Hepatocyte (in vitro differentiated cells): Measurements from ENCODE around the gene GPC3. TPM values are rescaled to one million over a fixed set of nuclear protein-coding genes. Genes with fewer than 3 reads are reported as not detected.

Experiments used
- DNase-seq: peaks from one replicate; pipeline ENCODE4 v3.0.0-alpha.2; 2016; ENCODE audit warnings: low spot score
- H2AFZ ChIP-seq: fragments of 200-600 bp; sonication (generic); 2 replicates; pipeline ENCODE4 v1.6.0; 2016; ENCODE audit warnings: antibody characterized with exemption, mild to moderate bottlenecking
- H3K27ac ChIP-seq: fragments of 200-600 bp; sonication (generic); 2 replicates; pipeline ENCODE4 v1.5.1; 2016; ENCODE audit warnings: mild to moderate bottlenecking
- H3K27me3 ChIP-seq: fragments of 200-600 bp; sonication (generic); 2 replicates; pipeline ENCODE4 v1.6.1; 2016
- H3K36me3 ChIP-seq: fragments of 200-600 bp; sonication (generic); replicated peaks from 2 replicates; pipeline ENCODE4 v1.5.1; 2016; ENCODE audit warnings: low read depth; ENCODE audit not compliant: insufficient read depth
- H3K4me1 ChIP-seq: fragments of 200-600 bp; sonication (generic); 2 replicates; pipeline ENCODE4 v1.5.1; 2016; ENCODE audit warnings: mild to moderate bottlenecking, moderate library complexity; ENCODE audit not compliant: insufficient read depth
- H3K4me2 ChIP-seq: fragments of 200-600 bp; sonication (generic); 2 replicates; pipeline ENCODE4 v1.6.0; 2016
- H3K4me3 ChIP-seq: fragments of 200-600 bp; sonication (generic); 2 replicates; pipeline ENCODE4 v1.5.1; 2016; ENCODE audit warnings: mild to moderate bottlenecking
- H3K79me2 ChIP-seq: fragments of 200-600 bp; sonication (generic); 2 replicates; pipeline ENCODE4 v1.6.0; 2017; ENCODE audit warnings: mild to moderate bottlenecking
- H3K9me2 ChIP-seq: fragments of 200-600 bp; sonication (generic); replicated peaks from 2 replicates; pipeline ENCODE4 v1.6.0; 2017; ENCODE audit warnings: mild to moderate bottlenecking; ENCODE audit not compliant: insufficient read depth
- H3K9me3 ChIP-seq: fragments of 200-600 bp; sonication (generic); 2 replicates; pipeline ENCODE4 v1.5.1; 2016; ENCODE audit warnings: low read depth, mild to moderate bottlenecking
- H4K20me1 ChIP-seq: fragments of 200-600 bp; sonication (generic); 2 replicates; pipeline ENCODE4 v1.6.0; 2016; ENCODE audit warnings: mild to moderate bottlenecking; ENCODE audit not compliant: insufficient read depth, poor library complexity, severe bottlenecking
- EZH2 ChIP-seq: fragments of 200-600 bp; sonication (generic); IDR thresholded peaks from 2 replicates; pipeline ENCODE4 v1.6.1; 2016; ENCODE audit warnings: antibody characterized with exemption, mild to moderate bottlenecking, borderline replicate concordance
- EZH2phosphoT487 ChIP-seq: fragments of 200-600 bp; sonication (generic); IDR thresholded peaks from one replicate; pipeline ENCODE4 v1.6.1; 2018; ENCODE audit warnings: antibody characterized with exemption, mild to moderate bottlenecking, low read depth, moderate library complexity; ENCODE audit not compliant: unreplicated experiment, severe bottlenecking
- WGBS: methylation state at CpG from one replicate; pipeline ENCODE4 v1.1.6; 2016; ENCODE audit warnings: low lambda C conversion rate; ENCODE audit errors: missing lambda C conversion rate; 5-methylcytosine and 5-hydroxymethylcytosine counted together
- polyA plus RNA-seq: library from polyadenylated mRNA; unstranded; fragments of >200 nt; fragmentation: Nextera tagmentation; extraction: Ambion mirVana; gene quantifications from 2 replicates; pipeline ENCODE4 v1.2.1, GENCODE V29; 2016
- total RNA-seq: library from RNA; depleted of rRNA; stranded (reverse); fragments of >200 nt; gene quantifications from 2 replicates; pipeline ENCODE4 v1.2.3, GENCODE V29; 2014
- TF ChIP-seq, protein P1 (sequence below): fragments of 200-600 bp; sonication (generic); IDR thresholded peaks from 2 replicates; pipeline ENCODE4 v1.5.1; 2016; ENCODE audit warnings: antibody characterized with exemption, mild to moderate bottlenecking; ENCODE audit not compliant: poor library complexity

The GPC3 gene
- total and polyA plus RNA-seq, 2 experiments from 2014 or later: 789 to 860 TPM

DNA sequence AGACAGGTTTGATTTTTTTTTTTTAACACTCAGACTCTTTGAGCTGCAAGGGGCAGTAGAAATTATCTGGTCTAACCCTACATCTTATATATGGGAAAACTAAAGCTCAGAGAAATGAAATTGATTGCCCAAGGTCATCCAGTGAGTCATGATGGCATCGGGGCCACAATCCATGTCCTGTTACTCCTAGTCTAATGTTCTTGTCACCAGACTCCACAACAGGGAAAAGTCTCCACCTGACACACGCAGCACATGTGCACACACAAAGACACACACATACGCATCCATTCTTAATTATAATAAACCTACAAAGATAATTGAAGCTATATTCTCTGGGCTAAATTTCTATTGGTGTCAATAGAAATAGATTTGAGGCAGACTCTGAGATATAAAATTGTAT is 48.4 kb downstream of the GPC3 start:
- no peak for DNase-seq

DNA sequence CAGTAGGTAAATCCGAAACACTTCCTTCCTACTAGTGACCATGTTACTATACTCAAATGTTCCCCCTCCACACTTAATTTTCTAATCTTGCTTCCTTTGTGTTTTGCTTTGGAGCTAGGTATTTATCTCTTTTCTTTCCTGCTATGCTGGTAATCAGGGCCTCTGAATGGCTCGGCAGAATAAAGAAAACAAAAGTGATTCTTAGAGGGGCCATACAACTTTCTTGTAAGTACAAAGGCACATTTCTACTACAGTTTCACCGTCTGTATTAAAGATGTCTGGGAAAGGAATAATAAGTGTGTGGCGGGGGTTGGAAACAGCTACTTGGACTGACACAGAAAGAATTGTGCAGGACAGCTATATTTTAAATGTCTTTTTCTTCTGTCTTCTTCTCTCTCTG is 50.3 kb downstream of the GPC3 start:
- H3K36me3 ChIP-seq: no peaks in the 10 kb centered on the region
- H3K79me2 ChIP-seq: no peaks in the 10 kb centered on the region
- no peak for DNase-seq
- H3K4me3 ChIP-seq: no peak overlapping the region
- H3K27me3 ChIP-seq: no peaks in the 10 kb centered on the region
- no peaks in the 10 kb centered on the region for H3K9me3 ChIP-seq
- H3K4me2 ChIP-seq: no peak overlapping the region
- peaks cover 16% of the 10 kb centered on the region for H3K4me1 ChIP-seq
- no peak overlapping the region for H2AFZ ChIP-seq
- H3K27ac ChIP-seq: peak overlapping the region; percentile 46
- H3K9me2 ChIP-seq: no peaks in the 10 kb centered on the region
- 64% methylated on average over 4 of the region's 4 CpGs for WGBS
- TF ChIP-seq EZH2phosphoT487 (no peak), EZH2 (no peak)
- TF ChIP-seq, protein P1, sequence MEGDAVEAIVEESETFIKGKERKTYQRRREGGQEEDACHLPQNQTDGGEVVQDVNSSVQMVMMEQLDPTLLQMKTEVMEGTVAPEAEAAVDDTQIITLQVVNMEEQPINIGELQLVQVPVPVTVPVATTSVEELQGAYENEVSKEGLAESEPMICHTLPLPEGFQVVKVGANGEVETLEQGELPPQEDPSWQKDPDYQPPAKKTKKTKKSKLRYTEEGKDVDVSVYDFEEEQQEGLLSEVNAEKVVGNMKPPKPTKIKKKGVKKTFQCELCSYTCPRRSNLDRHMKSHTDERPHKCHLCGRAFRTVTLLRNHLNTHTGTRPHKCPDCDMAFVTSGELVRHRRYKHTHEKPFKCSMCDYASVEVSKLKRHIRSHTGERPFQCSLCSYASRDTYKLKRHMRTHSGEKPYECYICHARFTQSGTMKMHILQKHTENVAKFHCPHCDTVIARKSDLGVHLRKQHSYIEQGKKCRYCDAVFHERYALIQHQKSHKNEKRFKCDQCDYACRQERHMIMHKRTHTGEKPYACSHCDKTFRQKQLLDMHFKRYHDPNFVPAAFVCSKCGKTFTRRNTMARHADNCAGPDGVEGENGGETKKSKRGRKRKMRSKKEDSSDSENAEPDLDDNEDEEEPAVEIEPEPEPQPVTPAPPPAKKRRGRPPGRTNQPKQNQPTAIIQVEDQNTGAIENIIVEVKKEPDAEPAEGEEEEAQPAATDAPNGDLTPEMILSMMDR: no peak
- H4K20me1 ChIP-seq: no peaks in the 10 kb centered on the region

More for the DNA sequence above, 48.4 kb downstream of the GPC3 start:
- Histone ChIP-seq H3K4me2 (no peak overlapping the region), H3K27ac (no peak overlapping the region), H3K36me3 (no peaks in the 10 kb centered on the region), H3K4me3 (no peak overlapping the region), H3K27me3 (no peaks in the 10 kb centered on the region), H4K20me1 (no peaks in the 10 kb centered on the region), H3K9me2 (no peaks in the 10 kb centered on the region), H3K4me1 (peaks cover 18% of the 10 kb centered on the region), H3K79me2 (no peaks in the 10 kb centered on the region), H3K9me3 (no peaks in the 10 kb centered on the region), H2AFZ (no peak overlapping the region)
- no peak for TF ChIP-seq EZH2phosphoT487
- TF ChIP-seq, protein P1: no peak
- no peak for TF ChIP-seq EZH2
- 75% methylated on average over 3 of the region's 3 CpGs for WGBS

DNA sequence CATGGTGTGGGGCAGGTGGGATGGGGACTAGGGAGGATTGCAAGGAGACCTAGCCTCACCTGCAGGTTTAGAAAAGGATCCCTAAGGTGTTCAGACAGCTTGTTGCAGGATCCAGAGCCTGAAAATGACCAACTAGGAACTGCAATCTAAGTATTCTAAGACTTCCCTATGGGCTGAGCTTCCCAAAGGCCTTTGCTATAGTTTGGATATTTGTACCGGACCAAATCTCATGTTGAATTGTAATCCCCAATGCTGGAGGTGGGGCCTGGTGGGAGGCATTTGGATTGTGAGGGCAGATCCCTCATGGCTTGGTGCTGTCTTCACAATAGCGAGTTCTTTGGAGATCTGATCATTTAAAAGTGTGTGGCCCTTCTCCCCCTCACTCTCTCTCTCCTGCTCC is 52.1 kb downstream of the GPC3 start:
- Histone ChIP-seq H3K79me2 (no peaks in the 10 kb centered on the region), H2AFZ (no peak overlapping the region), H3K36me3 (no peaks in the 10 kb centered on the region), H4K20me1 (no peaks in the 10 kb centered on the region), H3K4me2 (no peak overlapping the region), H3K27me3 (no peaks in the 10 kb centered on the region), H3K9me3 (no peaks in the 10 kb centered on the region), H3K9me2 (no peaks in the 10 kb centered on the region), H3K4me3 (no peak overlapping the region), H3K27ac (no peak overlapping the region), H3K4me1 (no peaks in the 10 kb centered on the region)
- TF ChIP-seq EZH2phosphoT487: no peak
- TF ChIP-seq, protein P1: no peak
- no peak for TF ChIP-seq EZH2
- WGBS: 88% methylated on average over 2 of the region's 2 CpGs
- DNase-seq: no peak

DNA sequence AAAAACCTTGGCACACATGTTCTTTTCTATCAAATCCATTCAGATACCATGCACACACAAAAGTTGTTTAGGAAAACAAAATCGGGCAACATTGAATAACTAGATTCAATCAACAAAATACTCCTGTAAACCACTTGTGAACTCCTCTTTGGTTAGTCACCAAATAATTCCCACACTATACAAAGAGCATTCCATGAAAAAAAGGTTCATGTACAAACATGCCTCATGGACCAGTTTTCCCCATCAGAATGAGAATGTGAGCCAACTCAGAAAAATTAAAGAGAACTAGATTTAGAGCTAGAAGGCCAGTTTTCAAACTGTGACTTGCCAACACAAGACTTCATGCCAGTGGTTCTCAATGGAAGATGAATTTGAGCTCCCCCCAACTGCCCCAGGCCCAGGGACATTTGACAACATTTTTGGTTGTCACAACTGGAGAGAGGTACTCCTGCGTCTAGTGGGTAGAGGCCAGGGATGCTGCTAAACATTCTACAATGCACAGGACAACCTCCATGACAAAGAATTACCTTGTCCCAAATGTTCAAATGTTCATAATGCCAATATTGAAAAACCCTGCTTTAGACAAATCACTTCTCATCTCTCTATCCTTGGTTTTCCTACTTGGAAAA is 55.4 kb downstream of the GPC3 start:
- Histone ChIP-seq H3K4me2 (no peak overlapping the region), H3K9me3 (no peaks in the 10 kb centered on the region), H3K4me1 (no peaks in the 10 kb centered on the region), H3K4me3 (no peak overlapping the region), H3K27me3 (no peaks in the 10 kb centered on the region), H4K20me1 (no peaks in the 10 kb centered on the region), H2AFZ (no peak overlapping the region), H3K27ac (no peak overlapping the region), H3K36me3 (no peaks in the 10 kb centered on the region), H3K9me2 (no peaks in the 10 kb centered on the region), H3K79me2 (no peaks in the 10 kb centered on the region)
- no peak for DNase-seq
- TF ChIP-seq, protein P1: no peak
- no peak for TF ChIP-seq EZH2phosphoT487
- TF ChIP-seq EZH2: no peak
- 83% methylated on average over 2 of the region's 2 CpGs for WGBS
